Embryonic facial prominence (tissue), 1 donor: ENCODE results near the gene NR5A2.

Source experiments
- DNase-seq: peaks from one replicate; pipeline ENCODE4 v3.0.0-alpha.2; 2016; ENCODE audit errors: extremely low spot score

Gene NR5A2

DNA sequence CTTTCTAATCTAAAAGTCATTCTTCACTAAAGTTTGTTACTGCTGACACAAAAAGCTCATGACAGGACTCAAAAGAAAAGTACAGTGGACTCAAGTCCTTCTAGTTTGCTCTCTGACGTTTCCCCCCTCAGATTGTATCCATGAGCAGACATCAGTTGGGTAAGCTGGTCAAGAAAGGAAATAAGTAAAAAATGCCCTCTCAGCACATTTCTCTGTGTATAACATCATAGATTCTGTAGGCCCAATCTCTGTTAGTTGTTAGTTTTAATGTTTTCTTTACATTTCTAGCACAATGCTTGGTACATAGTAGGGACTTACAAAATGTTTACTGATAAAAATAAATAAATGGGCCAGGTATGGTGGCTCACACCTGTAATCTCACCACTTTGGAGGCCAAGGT, 96.8 kb downstream of the NR5A2 start:
- DNase-seq: no peak

DNA sequence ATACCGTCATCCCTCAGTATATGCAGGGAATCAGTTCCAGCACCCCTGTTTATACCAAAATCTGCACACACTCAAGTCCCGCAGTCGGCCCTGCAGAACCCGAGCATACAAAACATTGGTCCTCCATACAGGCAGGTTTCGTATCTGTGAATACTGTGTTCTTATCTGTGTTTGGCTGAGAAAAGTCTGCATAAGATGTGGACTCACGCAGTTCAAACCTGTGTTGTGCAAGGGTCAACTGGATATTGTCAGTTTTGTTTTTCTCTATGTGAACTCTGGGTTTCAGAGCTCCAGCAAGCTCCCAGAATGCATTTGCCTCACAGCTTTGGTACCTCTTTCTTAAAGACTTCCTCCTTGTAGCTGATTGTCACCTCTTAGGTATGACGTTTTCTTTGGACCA, 100.6 kb downstream of the NR5A2 start:
- DNase-seq: no peak

DNA sequence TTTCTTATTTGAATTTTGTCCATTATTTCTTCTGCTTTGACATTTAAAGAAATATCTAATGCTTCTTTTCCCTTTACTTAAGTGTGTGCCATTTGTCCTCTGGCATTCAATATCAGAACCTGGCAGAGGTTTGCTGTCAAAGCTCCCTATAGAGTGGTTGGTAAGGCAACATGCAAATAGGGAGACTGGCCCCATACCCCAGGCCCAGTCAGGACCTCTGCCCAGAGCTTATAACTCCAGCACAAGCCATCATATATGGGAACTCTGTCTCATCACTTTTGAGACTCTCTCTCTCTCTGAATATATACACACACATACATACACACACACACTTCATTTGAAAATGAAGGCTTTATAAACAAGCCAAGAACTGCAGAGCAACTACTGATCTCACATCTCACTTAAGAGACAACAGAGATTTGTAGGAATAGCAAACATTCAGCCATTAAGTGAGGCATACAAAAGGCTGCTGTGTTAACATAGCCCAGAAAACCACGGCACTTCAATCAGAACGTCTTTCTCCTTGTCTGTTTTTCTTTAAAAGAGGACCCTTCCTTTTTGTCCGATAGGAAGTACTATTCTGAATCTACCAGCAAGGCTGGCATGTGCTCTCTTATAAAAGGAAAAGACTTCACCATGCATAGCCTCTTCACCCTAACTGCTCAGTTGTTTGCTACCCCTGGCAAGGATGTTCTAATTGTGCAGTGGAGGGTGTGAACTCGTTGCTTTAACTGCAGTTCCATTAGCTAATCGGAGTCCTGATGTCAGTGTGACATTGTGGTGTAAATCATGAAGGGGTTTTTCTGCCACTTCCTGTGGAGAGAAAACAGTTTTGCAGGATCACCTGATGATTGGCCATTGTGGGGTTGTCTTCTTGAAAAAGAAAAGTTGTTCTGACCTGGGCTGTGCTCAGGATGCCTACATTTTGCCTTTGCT, 101.7 kb downstream of the NR5A2 start:
- DNase-seq: no peak

DNA sequence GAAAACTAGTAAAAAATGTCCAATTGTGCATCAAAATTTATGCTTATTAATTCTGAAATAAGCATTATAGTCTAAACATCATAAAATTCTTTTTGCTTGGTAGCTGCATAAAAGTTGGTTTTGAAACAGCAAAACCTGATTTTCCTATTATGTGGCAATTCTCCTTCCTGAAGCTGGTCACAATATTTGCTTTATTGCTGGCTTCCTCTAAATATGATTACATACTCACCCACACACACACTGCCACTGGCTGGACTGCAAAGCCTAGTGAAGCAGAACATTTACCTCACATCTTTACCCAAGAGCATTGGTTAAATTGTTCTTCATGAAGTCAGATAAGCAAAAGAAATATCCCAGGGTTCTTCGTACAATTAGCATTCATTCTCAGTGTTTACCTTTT, 103.0 kb downstream of the NR5A2 start:
- DNase-seq: no peak

DNA sequence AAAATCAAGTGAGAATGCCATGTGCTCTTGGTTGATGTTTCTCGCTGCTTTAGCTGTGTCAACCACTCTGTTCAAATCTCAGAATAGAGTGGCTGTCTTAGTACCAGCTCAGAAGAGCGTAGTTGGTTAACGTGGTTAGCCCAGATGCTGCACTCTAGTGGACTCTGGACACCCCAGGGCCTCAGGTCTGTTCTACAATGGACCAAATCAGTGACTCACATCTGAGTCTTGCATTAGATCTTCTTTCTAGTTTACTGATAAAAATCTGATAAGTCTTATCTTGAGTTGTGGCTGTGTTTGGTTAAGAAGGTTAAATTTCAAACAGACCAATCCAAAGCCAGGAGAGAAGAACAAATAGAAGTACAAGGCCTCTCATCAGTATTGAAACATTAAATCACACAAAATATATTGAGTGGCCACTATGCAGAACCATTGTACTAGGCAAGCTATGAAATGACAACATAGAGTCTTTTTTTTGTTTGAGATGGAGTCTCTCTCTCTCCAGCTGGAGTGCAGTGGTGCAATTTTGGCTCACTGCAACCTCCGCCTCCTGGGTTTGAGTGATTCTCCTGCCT, 104.1 kb downstream of the NR5A2 start:
- DNase-seq: no peak

DNA sequence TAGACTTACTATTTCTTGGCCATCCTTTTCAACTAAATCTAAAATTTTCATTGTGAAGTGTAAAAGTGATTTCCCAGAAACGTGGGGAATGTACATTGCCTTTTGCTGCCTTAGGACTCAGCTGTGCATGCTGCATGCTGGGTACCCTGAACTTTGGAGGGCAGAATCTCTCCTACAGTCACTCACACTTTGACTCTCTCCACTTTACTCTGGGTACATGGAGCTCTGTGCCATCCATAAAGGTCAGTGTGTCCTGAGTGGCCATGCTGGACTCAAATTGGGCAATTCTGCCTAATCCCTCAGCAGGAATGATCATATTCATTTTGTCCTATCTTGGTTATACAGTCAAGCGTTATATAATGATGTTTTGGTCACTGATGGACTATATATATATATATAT, 105.6 kb downstream of the NR5A2 start:
- DNase-seq: no peak

DNA sequence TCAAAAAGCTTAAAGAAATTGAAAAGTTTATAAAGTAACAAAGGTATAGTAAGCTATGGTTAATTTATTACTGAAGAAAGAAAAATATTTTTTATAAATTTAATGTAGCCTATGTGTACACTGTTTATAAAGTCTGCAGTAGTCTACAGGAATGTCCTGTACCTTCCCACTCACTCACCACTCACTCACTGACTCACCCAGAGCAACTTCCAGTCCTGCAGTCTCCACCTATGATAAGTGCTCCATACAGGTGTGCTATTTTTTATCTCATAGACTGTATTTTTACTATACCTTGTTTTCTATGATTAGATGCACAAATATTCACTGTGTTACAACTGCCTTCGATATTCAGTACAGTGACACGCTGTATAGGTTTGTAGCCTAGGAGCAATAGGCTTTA, 106.6 kb downstream of the NR5A2 start:
- DNase-seq: no peak

DNA sequence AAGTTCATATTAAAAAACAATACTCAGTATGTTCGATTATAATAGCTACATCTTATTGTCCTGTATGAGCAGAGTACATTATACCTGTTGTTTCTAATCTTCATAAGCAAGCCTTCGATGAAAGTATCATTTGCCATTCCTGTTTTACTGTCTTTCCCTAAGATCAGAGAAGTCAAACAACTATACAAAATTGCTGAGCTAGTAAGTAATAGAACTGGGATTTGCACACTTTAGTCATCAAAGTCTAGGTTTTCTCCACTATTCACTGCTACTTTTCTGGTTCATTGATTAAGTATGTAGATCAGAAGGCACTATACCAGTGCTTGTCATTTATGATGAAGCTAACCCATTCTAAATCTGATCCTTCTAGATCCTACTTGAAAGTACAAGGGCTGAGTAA, 108.9 kb downstream of the NR5A2 start:
- no peak for DNase-seq

DNA sequence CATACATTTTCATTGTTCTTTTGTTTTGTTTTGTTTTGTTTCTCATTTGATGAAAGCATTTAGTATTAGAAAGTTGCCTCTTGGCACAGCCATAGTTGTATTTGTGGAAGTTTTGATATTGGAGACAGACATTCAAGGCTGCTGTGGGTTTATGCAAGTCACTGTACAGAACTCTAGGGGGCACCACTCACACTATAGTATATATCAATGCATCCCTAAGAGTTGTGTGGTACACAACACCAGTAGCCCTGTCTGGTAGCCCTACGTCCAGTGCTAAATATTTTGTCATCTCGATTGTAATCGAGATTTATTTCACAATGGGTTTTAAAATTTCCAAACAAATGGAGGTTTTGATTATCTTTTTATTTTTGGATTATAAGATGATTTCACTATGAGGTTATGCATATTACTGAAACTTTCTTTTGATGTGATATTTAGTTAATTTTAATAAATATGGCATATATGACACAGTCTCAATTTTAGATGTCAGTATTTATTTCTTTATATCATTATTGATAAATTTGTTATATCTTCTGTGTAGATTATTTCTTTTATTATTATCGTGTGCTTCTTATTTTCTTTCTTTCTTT, 112.2 kb downstream of the NR5A2 start:
- no peak for DNase-seq

DNA sequence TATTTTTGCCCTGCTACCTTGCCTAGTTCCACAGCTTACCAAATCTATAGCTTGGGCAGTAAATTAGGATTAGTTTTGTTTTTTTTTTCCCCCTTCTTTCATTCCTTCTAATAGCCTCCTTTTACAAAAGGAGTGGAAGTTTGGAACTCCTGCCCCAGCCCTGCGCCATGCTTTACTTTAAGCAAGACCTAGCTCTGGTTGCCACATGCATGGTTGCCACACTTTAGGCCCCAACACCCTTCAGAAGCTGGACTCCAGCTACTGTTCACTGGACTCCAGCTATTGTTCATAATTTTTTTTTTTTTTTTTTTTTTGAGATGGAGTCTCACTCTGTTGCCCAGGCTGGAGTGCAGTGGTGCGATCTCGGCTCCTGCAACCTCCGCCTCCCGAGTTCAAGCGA, 115.8 kb downstream of the NR5A2 start:
- DNase-seq: no peak

DNA sequence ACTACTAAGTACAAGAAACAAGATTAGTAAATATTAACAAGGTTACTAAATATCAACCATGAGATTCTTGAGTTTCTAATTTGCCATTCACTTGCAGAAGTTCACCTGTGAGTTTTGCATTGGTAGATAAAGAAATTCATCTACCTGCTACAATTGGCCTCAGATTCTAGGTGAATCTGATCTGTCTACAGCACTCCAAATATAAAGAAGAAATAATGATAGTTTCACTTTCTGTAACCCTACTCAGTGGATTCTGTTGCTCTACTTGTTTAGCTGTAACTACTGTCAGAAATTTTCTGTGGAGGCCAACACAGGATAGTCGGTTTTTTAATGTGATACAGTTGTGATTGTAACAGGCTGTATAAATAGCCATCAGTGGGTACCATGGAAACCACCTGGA, 118.6 kb downstream of the NR5A2 start:
- no peak for DNase-seq

DNA sequence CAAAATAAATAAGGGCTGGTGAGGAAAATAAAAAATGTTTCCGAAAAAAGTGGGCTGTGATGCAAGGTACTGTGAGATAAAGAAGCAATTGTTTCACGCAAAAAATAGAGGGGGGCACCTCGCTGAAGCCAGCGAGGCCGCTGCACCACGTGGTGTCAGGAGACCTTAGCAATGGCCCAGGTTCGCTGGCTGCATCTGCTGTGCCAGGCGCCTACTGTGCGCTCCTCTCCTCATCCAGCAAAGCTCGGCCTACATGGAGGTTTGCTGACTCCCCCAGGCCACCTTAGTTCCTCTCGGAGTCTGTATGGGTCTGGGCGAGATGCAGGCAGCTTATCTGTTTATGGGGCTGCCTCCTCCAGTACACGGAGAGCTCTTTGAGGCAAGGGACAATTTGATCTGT, 119.6 kb downstream of the NR5A2 start:
- no peak for DNase-seq

DNA sequence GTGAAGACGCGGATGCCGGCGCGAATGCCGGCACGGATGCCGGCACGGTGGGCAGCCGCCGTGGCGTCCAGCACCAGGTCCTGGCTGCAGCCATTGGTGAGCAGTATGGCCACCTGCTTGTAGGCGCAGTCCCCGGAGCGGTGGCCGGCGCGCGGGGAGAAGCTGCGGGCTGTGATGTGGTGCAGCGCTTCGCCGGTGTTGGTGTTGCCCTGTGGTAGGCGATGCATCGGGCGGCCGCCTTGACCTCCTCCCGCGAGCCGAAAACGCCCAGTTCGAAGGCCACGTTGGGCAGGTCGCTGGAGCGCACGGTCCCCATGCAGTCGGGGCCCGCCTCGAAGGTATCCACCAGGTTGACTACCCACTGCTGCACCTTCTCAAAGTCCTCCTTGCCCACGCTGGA, 120.2 kb downstream of the NR5A2 start:
- DNase-seq: no peak

DNA sequence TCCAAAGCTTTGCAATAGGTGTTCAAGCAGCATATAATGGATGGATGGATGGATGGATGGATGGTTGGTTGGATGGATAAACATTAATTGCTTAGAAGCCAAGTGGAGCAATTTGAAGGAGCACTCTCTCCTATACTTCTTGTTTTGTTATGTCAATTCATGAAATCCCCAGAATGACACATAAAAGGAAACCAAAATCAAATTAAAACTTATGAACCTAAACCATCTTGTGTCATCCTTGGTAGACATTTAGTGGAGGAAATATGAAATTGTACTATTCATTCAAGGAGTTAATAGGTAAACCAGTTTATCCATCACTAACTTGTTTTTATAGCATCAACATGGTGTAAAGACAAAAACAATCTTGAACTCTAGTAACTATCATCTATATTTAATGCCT, 122.5 kb downstream of the NR5A2 start:
- no peak for DNase-seq

DNA sequence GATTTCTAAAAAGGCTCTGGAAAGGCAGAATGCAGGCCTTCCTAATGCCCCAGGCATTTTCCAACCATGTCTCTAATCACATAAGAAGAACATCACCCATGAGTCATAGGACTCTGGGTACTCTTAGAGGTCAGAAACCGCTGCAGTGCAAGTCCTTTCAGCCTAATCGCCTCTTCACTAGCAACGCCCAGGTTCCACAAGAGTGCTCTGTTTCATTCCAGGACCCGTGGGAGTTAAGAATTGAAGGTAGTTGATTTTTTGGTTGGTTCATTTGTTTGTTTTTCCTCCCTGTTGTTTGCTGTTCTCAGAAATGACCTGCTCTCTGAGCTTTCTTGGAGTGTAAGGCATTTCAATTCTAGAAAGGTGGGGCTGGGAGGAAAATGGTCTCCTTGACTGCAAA, 123.2 kb downstream of the NR5A2 start:
- no peak for DNase-seq

DNA sequence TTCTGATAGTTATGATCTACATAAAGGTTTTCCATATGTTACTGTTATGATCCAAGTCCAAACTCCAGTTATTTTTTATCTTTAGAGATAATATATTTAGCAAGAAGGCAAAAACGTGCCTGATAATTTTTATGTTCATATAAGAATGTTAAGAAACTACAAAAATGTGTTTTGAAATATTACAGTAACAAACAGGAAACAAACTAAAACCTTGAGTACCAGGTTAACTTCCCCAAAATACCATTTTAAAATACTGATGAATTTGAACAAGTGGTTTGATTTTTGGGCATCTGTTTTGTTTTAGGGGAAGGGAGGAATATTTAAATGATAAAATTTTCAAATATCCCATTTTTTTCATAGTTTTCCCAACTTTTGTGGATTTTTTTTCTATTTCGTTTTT, 124.8 kb downstream of the NR5A2 start:
- DNase-seq: no peak

DNA sequence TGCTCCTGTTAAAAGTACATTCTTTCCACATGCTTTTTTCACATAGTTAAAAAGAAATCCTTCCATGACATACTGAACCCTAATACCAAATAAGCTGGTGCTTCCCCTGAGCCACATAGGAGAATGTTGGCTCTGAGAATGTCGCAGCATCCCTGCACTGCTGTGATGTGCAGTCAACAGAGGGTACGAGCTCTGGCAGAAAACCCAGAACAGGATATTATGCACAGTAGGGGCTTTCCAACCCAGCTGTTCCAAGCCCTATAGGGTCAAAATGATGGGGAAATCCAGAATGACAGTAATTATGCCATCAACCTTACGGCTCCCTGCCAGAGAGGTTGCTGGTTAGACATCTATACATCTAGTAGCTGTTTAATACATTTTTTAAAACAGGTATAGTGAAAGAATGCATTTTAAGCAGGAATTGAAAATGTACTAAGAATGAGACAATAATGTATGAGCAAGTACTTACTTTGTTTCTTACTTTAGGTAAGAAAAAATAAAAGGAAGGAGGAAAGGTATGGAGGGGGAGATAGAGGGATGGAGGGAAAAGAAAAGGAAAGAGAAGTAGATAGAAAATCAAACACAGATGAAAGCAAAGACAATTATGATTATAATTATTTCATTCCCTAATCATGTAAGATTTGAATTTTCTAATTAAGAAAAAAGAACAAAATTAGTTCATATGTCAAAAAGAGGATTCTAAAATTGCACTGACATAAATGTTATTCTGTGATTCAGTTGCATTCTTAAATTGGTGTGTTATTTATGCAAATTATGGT, 126.0 kb downstream of the NR5A2 start:
- DNase-seq: no peak

DNA sequence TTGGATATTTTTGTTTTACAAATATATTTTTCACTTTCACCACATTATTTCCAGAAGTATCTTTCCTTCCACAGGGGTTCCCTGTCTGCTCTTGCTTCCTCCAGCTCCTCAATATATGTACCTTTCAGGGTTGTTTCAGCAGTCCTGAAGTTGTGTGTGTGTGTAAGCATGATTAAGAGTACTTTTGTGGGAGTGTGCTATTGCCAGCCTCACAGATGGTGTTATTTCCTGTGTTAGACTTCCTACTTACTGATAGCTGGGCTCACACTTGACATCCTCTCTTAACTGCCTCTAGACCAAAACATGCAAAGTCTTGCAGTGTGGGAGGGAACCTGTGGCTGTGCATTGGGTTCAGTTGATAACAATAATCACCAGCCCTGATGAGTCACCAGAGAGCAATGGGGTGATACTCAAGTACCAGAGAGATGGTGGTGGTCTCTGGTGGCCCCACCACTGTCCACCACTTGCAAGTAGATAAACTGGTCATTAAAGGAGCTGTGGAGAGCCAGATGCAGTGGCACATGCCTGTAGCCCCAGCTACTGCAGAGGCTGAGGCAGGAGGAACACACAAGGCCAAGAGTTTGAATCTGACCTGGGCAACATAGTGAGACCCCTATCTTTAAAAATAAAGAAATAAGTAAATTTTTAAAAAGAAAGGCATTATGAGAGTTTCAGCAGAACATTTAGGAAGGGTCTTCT, 126.7 kb downstream of the NR5A2 start:
- no peak for DNase-seq

DNA sequence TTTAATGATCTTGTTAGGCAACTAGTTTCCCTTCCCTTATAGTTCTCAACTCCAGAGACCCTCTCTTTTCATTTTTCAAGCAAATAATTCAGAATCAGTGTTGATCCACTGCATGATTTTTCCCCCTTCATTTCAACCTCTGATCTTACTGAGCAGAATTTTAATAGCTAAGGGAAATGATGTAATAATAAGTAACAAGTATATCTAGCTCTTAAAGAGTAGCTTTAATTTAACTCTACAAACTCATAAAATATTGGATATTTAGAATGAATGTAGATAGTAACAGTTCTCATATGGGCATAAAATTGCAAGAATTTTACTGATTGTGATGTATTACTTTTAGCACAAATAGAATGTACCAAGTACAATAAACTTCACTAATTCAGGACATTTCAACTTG, 130.2 kb downstream of the NR5A2 start:
- DNase-seq: no peak

DNA sequence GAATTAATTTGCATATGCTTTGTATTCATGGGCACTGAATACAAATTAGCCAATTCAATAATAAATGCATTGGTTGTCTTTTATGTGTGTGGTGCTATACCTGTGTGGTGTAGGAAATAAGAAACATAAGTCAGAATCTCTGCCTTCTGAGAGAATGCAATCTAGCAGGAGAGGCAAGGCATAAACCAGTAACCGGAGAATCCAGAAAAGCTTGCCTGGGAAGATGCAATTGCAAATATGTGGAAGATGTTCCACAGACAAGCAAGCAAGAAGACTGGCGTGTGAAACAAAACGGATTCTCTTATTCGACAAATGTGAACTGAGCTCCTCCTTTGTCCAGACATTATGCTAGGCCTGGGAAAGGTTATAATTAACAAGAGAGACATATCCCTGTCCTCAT, 134.3 kb downstream of the NR5A2 start:
- no peak for DNase-seq

DNA sequence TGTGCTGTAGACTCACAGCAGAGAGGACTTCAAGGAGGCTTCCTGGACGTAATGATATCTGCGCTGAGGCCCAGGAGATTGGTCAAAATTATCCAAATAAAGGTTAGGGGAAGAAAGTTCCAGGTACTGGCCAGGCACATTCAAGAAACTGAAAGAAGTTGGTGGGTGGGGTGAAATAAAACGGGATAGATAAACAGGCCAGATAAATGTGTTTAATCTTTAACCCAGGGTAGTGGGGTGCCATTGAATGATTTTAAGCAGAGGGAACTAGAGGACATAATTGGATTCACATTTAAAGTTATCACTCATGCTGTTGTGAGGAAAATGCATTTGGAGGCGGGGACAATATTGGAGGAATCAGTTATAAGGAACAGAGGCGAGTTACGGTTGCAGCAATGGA, 134.7 kb downstream of the NR5A2 start:
- no peak for DNase-seq

DNA sequence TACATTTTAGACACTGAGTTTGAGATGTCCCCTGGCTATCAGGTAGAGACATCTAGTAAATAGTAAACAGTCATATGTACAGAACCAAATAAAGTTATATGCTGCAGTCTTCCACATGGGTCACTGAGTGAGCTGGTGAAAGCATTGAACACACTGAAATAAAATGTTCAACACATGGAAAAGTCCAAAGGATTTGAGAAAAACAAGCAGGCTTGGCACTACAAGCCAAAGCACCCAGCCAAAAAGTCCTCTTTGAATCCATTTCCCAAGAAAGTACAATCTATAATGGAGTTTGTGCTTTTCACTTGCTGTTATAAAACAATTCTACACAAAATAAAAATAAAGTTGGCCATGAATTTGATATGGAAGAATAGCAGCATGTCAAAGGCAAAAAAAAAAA, 135.4 kb downstream of the NR5A2 start:
- DNase-seq: no peak
